Uterus (tissue), 2 donors: ENCODE measurements around the gene ASB2.

Experiments used
- CTCF ChIP-seq, 4 experiments: fragments of 200-600 bp in 2 of 4; fragments of 450-650 bp in 2 of 4; sonication (generic) in 2 of 4; IDR thresholded peaks; one replicate each; pipeline ENCODE4 v1.5.1; 2016 to 2019; ENCODE audit warnings: antibody characterized with exemption in 4 of 4, mild to moderate bottlenecking in 2 of 4, moderate library complexity in 1 of 4
- POLR2A ChIP-seq, 2 donors: fragments of 450-650 bp; IDR thresholded peaks; one replicate each; pipeline ENCODE4 v1.6.1; 2016; ENCODE audit warnings: antibody characterized with exemption in 2 of 2, mild to moderate bottlenecking in 1 of 2, moderate library complexity in 1 of 2

DNA sequence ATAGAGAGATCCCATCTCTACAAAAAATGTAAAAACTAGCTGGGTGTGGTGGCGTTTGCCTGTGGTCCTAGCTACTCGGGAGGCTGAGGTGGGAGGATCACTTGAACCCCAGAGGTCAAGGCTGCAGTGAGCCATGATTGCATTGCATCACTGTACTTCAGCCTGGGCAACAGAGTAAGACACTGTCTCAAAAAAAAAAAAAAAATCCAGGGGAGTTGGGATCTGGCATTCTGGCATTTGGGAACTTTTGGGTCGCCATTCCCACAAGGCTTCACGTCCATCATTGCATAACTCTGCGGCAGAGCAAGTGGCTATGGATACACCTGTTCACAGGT is 83.9 kb downstream of the ASB2 start:
- TF ChIP-seq CTCF (IDR thresholded peaks at IDR 0.05) (no peak), POLR2A (IDR thresholded peaks at IDR 0.05) (no peak)
